GM19240 (cell line): ENCODE data around the gene KCNG4.

Experiments used
- DNase-seq: peaks from one replicate; pipeline ENCODE4 v3.0.0; 2011; ENCODE audit warnings: low spot score; ENCODE audit not compliant: insufficient read length

The KCNG4 gene, protein sequence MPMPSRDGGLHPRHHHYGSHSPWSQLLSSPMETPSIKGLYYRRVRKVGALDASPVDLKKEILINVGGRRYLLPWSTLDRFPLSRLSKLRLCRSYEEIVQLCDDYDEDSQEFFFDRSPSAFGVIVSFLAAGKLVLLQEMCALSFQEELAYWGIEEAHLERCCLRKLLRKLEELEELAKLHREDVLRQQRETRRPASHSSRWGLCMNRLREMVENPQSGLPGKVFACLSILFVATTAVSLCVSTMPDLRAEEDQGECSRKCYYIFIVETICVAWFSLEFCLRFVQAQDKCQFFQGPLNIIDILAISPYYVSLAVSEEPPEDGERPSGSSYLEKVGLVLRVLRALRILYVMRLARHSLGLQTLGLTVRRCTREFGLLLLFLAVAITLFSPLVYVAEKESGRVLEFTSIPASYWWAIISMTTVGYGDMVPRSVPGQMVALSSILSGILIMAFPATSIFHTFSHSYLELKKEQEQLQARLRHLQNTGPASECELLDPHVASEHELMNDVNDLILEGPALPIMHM

DNA sequence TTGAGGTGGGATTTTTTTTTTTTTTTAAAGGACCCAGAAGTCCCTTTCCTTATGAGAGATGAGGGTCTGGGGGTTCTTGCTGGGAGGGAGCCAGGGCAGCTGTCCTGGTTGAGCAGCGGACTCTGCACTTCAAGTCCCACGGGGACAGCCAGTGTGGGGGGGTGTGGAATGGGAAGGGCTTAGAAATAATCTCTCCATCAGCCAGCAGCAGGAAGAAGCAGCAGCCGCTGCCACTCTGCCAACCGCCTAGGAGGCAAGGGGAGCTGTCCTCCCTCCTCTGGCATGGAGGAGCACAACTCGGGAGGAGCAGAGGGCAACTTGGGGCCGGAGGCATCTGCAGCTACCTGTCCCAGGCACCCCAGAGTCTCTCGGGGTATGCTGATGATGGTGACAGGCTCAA is at the start of gene KCNG4:
KCNG4 (minus strand) TSS at position 104 of the 400 bp plus-strand sequence. CDS start 2,527 bp downstream, outside the sequence.
- no peak for DNase-seq

DNA sequence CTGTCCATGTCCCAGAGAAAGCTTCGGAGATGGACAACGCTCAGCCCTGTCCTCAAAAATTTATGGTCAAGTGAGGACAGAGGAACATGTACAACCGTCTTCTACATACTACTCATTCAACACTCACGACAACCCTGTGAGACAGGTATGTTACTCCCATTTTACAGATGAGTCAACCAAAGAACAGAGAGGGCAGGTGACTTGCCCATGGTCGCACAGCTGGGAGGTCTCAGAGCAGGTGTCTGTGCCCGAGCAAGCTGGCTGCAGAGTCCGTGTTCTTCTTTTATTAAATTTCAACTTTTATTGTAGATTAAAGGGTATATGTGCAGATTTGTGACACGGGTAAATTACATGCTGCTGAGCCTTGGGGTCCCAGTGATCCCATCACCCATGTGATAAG is 49.1 kb upstream of the KCNG4 start:
- DNase-seq = no peak

DNA sequence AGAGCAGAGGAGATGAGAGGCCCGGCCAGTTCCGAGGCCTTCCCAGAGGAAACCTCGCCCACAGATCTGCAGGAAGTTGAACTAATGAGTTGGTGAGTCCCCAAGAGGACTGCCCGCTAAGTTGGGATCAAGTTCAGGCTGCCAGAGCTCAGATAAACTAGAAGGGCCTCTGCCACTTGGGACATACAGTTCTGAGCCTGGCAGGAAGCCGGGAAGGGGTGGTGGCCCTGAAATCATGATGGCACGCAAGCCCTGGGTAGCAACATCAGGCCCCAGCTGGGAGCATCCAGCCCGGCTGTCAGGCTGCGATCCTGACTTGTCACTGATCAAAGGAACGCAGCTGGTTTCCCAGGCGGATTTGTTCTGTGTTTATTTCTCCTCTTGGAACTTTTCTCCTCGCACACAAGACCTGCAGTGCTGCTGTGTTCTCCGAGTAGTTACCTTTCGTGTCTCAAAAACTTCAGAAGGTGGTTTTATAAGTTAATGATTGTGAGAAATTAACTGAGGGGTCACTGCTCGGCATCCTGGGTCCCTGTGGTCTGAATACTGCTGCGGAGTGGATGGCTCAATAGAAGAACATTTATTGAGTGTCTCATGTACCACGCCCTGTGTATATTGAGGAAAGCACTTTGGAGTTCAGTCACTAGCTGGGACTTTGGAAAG is 46.9 kb upstream of the KCNG4 start:
- DNase-seq = no peak

DNA sequence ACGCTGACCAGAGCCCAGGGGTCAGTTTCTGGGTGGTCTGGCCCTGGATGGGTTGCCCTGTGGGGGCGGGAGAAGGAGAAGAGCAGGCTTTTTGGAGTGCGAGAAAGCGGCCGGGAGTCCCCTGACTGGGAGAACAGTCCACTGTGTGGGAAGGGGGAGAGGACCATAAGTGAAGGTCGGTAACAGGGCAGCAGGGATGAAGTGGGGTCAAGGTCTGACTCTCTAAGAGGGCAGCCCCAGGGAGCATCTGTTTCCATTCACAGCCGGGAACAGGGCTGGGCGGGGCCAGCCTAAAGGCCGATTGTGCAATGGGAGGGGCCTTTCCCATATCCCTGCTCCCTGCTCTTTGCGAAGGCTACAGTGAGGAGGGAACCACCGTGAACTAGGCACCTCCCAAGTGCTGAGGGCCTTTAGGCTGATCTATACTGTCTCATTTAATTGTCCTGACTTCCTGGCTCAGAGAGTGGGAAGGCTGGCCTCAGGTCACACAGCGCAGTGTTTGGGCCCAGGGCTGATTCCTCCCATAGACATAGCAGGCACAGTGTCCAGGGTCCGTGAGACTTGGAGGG is 44.4 kb upstream of the KCNG4 start:
- DNase-seq = no peak

DNA sequence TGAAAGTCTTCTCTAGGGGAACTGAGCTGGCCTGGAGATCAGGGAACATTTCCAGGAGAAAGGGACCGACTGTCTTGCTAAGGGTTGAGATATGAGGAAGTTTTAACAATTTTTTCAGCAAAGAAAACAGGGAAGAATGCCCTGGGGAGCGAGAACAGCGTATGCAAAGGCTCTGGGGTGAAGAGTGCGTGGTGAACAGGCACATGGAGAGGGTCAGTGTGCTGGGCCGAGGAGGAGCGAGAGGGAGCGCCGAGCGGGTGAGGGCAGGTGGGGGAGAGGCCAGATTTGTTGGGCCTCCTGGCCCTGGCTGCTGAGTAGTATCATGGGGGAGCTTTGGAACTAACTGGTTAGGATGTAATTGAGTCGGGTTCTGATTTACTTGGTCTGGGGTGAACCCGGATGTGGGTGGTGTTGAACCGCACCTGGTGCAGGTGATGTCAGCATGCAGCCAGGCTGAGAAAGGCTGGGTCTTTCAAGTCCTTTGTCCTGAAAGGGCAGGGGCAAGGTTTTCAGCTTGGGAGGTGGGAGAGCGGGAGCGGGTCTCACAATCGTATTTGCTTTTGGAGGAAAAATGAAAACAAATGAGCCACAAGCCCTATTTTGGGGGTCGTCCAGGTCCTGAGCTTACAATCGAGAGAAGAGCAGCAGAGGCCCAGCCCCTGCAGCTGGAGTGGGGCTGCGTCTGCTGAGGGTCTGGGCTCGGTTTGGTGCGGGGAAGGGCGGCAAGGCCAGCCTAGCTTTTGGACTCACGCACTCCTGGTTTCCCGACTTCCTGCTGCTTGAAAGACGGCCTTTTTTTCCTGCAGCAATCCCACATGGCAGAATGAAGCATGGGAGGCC is 43.7 kb upstream of the KCNG4 start:
- no peak for DNase-seq

DNA sequence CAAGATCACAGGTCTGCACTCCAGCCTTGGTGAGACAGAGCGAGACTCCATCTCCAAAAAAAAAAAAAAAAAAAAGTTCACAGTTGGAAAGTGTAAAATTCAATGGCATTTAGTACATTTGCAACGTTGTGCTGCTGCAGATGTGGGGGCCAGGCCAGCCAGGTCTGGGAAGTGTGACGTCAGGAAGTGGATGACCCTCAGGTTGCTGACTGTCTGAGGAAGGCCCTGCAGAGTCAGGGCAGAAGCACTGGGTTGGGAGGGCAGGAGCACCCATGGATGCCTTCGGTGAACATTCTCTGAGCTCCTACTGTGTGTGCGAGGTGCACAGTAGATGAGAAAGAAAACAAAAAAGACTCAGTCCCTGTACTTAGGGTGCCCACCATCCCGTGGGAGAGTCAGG is 42.7 kb upstream of the KCNG4 start:
- no peak for DNase-seq

DNA sequence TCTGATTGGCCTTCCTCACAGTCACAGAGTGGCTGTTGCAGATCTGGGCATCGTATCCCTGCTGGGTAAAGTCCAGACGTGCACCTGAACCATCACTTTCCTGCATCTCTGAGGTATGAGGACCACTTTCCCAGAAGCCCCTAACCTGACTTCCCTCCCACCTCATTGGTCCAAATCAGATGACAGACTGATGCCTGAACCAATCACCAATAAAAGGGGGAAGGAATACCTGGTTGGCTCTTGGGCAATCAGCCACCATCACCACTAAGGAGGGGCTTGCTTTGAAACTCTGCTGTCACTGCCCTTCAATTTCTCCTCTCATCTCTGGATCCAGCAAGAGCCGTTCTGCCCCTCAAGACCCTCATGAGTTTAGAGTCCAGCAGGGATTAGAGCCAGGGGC is 41.3 kb upstream of the KCNG4 start:
- no peak for DNase-seq

DNA sequence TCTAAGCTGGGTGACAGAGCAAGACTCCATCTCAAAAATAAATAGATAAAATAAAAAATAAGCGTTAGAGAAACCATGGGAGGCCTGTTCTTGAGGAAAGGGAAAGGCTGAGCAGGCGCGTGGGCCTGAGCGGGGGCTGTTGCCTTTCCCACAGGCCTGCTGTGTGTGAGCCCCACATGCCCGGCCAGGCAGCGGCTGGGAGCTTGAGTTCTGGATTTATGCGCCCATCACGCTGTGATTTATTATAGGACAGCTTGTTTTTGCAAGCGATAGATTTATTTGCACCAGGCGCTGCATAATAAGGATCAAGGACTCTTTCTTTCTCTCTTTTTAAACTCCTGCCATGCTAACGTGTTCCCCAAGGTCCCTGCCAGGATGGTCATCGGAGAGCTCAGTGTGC is 40.1 kb upstream of the KCNG4 start:
- DNase-seq = no peak

DNA sequence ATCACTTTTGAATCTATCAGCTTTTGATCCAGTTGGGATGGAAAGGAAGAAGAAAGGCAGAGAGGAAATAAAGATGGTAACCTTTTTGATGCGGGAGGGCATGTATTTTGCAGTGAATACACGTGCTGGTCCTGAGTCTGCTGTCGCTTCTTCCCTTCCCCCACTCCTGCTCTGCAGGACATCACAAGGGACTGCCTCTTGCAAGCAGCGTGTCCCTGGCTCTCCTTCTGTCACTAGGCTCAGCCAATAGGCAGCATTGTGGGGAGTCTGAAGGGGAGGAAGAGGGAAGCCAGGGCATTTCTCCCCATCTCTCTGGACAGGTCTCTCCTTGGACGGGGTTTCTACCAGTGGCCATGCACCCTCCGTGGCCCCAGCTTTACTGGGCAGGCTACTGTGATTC is 39.2 kb upstream of the KCNG4 start:
- no peak for DNase-seq

DNA sequence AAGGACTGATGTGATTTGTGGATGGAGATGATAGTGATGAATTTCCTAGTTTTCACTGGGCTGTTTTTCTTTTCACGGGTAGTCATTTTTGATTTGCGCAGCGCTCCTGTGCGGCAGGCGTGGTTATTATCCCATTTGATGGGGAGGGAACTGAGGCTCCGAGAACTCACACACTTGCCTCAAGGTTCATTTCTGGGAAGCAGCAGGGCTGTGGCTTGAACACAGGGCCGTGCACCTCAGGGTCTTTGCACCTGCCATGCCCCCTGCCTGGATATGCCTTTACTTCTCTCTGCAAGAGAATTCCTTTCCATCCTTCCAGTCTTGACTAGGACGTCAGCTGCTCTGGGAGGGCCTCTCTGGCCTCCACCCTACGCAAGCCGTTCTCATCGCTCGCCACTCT is 38.5 kb upstream of the KCNG4 start:
- DNase-seq = no peak

DNA sequence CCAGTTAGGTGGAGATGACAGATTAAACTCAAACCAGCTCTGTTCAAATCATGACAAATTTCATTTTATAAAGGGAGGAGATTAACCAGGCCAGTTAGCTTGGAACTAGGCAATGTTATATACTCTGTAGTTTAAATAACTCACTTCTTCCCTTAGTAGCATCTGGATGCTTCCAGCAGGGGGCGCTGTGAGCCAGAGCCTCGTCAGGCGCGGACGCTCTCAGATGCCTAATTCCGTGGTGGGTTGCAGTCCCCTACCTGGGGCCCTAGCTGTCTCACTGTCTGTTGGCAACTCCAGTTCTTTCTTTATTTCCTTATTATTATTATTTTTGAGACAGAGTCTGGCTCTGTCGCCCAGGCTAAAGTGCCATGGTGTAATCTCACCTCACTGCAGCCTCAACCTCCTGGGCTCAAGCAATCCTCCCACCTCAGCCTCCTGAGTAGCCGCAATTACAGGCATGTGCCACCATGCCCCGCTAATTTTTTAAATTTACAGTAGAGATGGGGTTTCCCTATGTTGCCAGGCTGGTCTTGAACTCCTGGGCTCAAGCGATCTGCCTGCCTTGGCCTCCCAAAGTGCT is 37.5 kb upstream of the KCNG4 start:
- peak; percentile 35 for DNase-seq

DNA sequence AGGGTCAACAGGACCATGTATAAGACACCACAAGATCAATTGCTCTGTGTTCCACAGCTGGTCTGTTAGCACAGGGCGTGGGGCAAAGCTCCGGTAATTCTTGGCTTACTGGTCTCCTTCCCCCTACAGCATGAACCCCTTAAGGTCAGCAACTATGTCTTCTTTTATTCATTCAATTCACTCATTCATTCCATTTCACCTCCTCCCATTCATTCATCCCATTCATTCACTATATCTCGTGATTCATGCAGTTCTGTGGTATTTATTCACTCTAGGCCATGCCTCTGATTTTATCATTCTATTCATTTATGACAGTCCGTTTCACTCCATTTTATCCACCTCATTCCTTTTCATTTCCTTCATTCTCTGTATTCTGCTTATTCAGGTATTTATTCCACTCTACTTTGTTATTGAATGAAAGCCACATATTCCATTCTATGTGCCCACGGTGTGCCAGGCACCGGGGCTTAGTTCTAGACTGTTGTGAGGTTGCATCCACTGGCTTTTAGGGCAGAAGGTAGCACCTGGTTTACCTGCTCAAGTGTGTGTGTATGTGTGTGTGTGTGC is 35.9 kb upstream of the KCNG4 start:
- DNase-seq = no peak

DNA sequence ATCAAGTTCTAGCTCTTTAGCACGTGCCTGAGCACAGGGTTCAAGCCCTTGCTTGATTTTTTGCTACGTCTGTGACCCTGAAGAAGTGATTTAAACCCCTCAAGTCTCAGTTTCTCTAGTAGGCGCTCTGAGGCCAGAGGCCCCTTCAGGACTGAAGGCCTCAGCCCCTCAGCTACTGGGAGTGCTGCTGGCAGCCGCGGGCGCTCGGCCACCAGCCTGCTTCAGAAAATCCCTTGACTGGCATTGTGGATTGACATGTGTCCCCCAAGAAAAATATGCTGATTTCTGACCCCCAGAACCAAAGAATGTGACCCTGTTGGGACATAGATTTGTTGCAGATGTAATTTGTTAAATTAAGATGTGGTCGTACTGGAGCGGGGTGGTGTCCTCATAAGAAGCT is 34.7 kb upstream of the KCNG4 start:
- no peak for DNase-seq

DNA sequence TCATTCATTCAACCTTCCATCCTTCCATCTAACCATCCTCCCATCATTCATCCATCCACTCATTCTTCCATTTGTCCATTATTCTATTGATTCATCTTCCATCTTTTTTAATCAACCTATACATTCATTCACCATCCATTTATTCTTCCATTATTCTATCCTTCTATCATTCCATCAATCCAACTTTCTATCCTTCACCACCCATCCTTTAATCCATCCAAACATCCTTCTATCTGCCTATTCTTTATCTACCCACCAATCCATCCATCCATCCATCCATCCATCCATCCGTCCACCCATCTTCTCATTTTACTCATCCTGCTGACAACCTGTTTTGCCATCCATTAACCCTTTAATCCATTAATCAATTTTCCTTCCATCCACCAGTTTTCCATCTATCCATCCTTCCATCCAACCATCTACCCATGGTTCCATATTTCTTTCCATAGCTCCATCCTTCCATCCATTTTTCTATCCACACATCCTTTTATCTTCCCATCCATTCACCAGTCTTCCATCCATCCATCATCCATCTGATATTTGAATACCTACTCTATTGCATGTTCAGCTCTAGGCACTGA is 33.0 kb upstream of the KCNG4 start:
- no peak for DNase-seq

DNA sequence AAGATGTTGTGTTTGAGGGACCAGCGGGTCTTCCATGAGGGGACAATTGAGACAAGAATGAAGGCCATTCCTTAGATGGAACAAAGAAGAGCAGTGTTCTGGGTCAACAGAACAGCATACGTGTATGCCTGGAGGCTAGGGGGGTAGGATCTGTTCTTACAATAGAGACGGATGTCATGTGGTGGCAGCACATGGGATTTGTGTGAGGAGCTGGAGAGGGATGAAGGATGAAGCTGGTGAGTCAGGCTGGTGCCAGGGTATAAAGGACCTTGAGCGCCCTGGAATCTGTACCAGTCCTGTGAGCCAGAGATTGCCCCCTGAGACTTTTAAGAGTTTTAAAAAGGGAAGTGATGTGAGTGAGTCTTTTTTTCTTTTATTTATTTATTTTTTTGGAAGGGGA is 32.1 kb upstream of the KCNG4 start:
- no peak for DNase-seq

DNA sequence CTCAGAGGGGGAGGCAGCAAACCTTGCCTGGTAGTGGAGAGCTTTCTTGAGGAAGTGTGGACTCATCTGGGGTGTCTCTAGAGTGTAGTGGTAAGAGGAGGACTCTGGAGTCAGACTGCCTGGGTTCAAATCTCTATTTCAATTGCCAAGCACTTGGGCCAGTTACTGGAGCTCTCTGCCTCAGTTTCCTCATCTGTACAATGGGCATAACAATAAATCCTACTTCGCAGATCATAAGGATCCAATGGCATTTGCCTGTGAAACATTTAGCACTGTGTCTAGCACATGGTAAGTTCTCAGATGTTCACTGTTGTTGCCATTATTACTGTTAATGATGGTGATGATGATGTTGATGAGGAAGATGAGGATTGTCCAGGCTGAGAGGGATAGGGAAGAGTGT is 31.2 kb upstream of the KCNG4 start:
- no peak for DNase-seq

DNA sequence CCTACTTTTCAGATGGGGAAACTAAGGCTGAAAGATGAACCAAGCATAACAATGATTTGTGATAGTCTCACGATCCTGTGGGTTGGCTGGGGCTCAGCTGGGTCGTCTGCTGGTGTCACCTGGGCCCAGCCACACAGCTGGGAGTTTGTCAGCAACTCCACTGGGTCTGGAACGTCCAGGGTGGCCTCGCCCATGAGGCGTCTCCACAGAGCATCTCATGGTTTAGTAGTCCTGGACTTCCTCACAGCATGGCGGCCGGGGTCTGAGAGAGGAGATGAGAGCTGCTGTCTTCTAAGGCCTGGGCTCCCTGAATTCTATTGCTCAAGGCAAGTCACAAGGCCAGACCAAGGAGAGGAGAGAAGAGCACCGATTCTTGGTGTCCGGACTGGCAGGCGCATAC is 30.7 kb upstream of the KCNG4 start:
- DNase-seq = no peak

DNA sequence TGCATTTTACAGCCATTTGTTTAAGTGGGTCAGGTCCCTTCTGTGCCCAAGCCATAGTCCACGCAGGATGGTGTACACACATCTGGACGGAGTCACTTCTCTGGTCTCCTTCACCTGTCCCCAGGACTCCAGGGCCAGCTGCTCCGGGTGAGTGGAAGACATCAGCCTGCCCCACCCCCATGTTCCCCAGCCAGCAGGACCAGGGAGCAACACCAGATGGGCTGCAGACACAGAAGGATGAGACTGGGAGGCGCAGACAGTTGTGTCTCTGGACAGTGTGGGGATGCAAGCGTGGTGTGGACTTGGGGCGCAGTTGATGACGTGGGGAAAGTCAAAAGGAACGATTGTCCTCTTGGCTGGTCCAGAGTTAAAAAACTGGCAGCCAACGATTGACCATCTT is 30.3 kb upstream of the KCNG4 start:
- no peak for DNase-seq

DNA sequence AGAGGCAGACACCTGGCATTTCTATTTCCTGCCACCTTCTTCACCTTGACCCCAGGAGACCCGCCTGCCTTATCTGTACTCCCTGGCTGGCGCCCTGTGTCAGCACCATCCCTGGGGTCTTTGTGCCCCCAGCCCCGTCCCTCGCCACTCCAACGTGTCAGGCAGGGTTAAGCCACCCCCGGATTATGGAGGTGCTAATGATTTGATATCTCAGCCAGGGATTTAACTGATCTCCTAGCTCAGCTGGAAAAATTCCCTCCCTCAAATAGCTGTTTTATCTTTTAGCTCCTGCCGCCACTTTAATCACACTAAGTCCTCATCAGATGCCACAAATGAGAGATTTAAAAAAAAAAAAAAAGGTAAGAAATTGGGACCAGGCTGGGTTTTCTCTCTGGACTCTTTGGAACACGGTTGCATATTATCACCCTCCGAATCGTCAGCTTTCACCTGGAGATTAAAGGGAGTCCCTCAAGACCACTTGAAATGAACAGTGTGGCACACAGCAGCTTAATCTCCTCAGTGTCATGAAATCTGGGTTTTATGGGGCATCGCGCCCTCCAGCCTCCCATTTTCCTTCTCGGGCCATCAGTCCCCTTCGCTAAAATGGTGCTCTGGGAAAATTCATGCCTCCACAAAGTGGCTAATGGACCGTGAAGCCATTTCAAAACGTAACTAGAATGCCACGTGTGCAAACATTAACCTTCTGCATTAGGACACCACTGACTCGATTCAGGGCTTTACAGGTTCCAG is 28.7 kb upstream of the KCNG4 start:
- DNase-seq = no peak

DNA sequence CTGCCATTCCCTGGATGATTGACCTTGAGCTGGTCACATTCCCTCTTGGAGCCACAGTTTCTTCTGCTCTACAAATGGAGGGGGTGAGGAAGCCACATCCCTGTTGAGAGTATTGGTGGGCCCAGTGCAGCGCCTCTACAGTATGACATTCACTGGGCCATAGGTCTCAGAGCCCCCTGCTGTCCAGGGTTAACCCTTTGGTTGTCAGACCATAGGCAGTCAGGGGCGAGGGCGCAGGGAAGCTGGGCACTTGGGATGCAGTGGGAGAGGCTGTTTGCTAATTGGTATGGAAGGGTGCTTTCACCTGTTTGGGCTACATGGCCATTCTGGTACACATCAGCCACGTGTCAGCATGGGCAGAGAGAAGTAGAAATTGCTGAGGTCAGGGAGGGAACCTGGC is 27.6 kb upstream of the KCNG4 start:
- no peak for DNase-seq
